IPS-15b (cell line): ENCODE measurements around the gene UBE4A.

Experiments used
- H3K27me3 ChIP-seq: one replicate; pipeline ENCODE4 v1.6.1; 2013; ENCODE audit warnings: low read length; ENCODE audit not compliant: control insufficient read depth, insufficient read depth
- H3K36me3 ChIP-seq: one replicate; pipeline ENCODE4 v1.6.1; 2013; ENCODE audit warnings: low read length; ENCODE audit not compliant: control insufficient read depth, insufficient read depth
- H3K4me1 ChIP-seq: one replicate; pipeline ENCODE4 v1.6.1; 2013; ENCODE audit warnings: mild to moderate bottlenecking, low read length; ENCODE audit not compliant: control insufficient read depth, insufficient read depth
- H3K4me3 ChIP-seq: one replicate; pipeline ENCODE4 v1.5.1; 2013; ENCODE audit warnings: low read depth, low read length
- H3K9ac ChIP-seq: one replicate; pipeline ENCODE4 v1.6.1; 2013; ENCODE audit warnings: low read depth, mild to moderate bottlenecking, low read length
- H3K9me3 ChIP-seq: one replicate; pipeline ENCODE4 v1.6.1; 2013; ENCODE audit warnings: mild to moderate bottlenecking, low read length; ENCODE audit not compliant: control insufficient read depth, insufficient read depth

The UBE4A gene

GRCh38 chr11:118342503-118343161 lies 16.8 kb upstream of the UBE4A start, which contains the start of gene CD3D:
TSS of gene CD3D (minus strand) at chr11:118342705. CDS start at chr11:118342607, 98 bp downstream.
- no peaks in the 10 kb centered on the region for H3K9me3 ChIP-seq
- no peaks in the 10 kb centered on the region for H3K36me3 ChIP-seq
- peaks cover 5% of the 10 kb centered on the region for H3K4me1 ChIP-seq
- no peak within 1 kb of the TSS for H3K9ac ChIP-seq
- H3K27me3 ChIP-seq, result peaks cover 4% of the 10 kb centered on the region
- H3K4me3 ChIP-seq, result no peak within 1 kb of the TSS

- no peak overlapping the region for H3K9ac ChIP-seq
- H3K4me1 ChIP-seq, result peaks cover 5% of the 10 kb centered on the region
- H3K9me3 ChIP-seq, result no peaks in the 10 kb centered on the region
Observed at GRCh38 chr11:118343248-118343647, 16.2 kb upstream of the UBE4A start.

GRCh38 chr11:118343981-118344515 lies 15.4 kb upstream of the UBE4A start, which contains the start of gene CD3G:
TSS of gene CD3G (plus strand) at chr11:118344344. CDS start at chr11:118344424, 80 bp downstream.
- Histone ChIP-seq H3K36me3 (no peaks in the 10 kb centered on the region), H3K4me3 (no peak within 1 kb of the TSS), H3K9me3 (no peaks in the 10 kb centered on the region), H3K9ac (no peak within 1 kb of the TSS), H3K27me3 (peaks cover 4% of the 10 kb centered on the region), H3K4me1 (peaks cover 10% of the 10 kb centered on the region)

More at GRCh38 chr11:118343248-118343647, 16.2 kb upstream of the UBE4A start:
- Histone ChIP-seq H3K27me3 (peaks cover 4% of the 10 kb centered on the region), H3K36me3 (no peaks in the 10 kb centered on the region), H3K4me3 (no peak overlapping the region)

GRCh38 chr11:118349475-118349874 lies 9.9 kb upstream of the UBE4A start:
- no peaks in the 10 kb centered on the region for H3K27me3 ChIP-seq
- H3K9me3 ChIP-seq, result no peaks in the 10 kb centered on the region
- H3K9ac ChIP-seq, result no peak overlapping the region
- H3K4me3 ChIP-seq, result no peak overlapping the region
- H3K4me1 ChIP-seq, result peaks cover 8% of the 10 kb centered on the region
- H3K36me3 ChIP-seq, result no peaks in the 10 kb centered on the region

GRCh38 chr11:118353084-118353710 lies 6.2 kb upstream of the UBE4A start:
- H3K4me3 ChIP-seq, result no peak overlapping the region
- no peaks in the 10 kb centered on the region for H3K36me3 ChIP-seq
- H3K9ac ChIP-seq, result no peak overlapping the region
- H3K9me3 ChIP-seq, result no peaks in the 10 kb centered on the region
- peaks cover 8% of the 10 kb centered on the region for H3K4me1 ChIP-seq
- H3K27me3 ChIP-seq, result no peaks in the 10 kb centered on the region

GRCh38 chr11:118358071-118358470 lies 1.3 kb upstream of the UBE4A start:
- no peaks in the 10 kb centered on the region for H3K27me3 ChIP-seq
- no peaks in the 10 kb centered on the region for H3K9me3 ChIP-seq
- no peak overlapping the region for H3K4me3 ChIP-seq
- H3K36me3 ChIP-seq, result no peaks in the 10 kb centered on the region
- H3K9ac ChIP-seq, result no peak overlapping the region
- H3K4me1 ChIP-seq, result peaks cover 5% of the 10 kb centered on the region

- H3K9ac ChIP-seq, result no peak overlapping the region
- no peak overlapping the region for H3K4me3 ChIP-seq
- H3K9me3 ChIP-seq, result no peaks in the 10 kb centered on the region
- H3K36me3 ChIP-seq, result no peaks in the 10 kb centered on the region
- H3K4me1 ChIP-seq, result peaks cover 4% of the 10 kb centered on the region
- no peaks in the 10 kb centered on the region for H3K27me3 ChIP-seq
Observed at GRCh38 chr11:118364956-118365615, 5.7 kb downstream of the UBE4A start.

- no peaks in the 10 kb centered on the region for H3K36me3 ChIP-seq
- no peak overlapping the region for H3K4me3 ChIP-seq
- H3K9ac ChIP-seq, result no peak overlapping the region
- no peaks in the 10 kb centered on the region for H3K4me1 ChIP-seq
- no peaks in the 10 kb centered on the region for H3K9me3 ChIP-seq
- no peaks in the 10 kb centered on the region for H3K27me3 ChIP-seq
Observed at GRCh38 chr11:118366287-118366686, 6.9 kb downstream of the UBE4A start.

- Histone ChIP-seq H3K4me1 (no peaks in the 10 kb centered on the region), H3K4me3 (no peak overlapping the region), H3K9ac (no peak overlapping the region), H3K36me3 (peaks cover 9% of the 10 kb centered on the region), H3K9me3 (no peaks in the 10 kb centered on the region), H3K27me3 (no peaks in the 10 kb centered on the region)
Observed at GRCh38 chr11:118370774-118371173, 11.4 kb downstream of the UBE4A start.

- H3K4me1 ChIP-seq, result no peaks in the 10 kb centered on the region
- H3K4me3 ChIP-seq, result no peak overlapping the region
- peaks cover 9% of the 10 kb centered on the region for H3K36me3 ChIP-seq
- no peak overlapping the region for H3K9ac ChIP-seq
- no peaks in the 10 kb centered on the region for H3K9me3 ChIP-seq
- no peaks in the 10 kb centered on the region for H3K27me3 ChIP-seq
Observed at GRCh38 chr11:118373263-118373662, 13.9 kb downstream of the UBE4A start.

GRCh38 chr11:118373871-118374270 lies 14.5 kb downstream of the UBE4A start:
- Histone ChIP-seq H3K27me3 (no peaks in the 10 kb centered on the region), H3K36me3 (peaks cover 9% of the 10 kb centered on the region), H3K4me3 (no peak overlapping the region), H3K9ac (no peak overlapping the region), H3K4me1 (no peaks in the 10 kb centered on the region), H3K9me3 (no peaks in the 10 kb centered on the region)
